Effector CD8-positive, alpha-beta T cell (primary cell): ENCODE results near the gene EIPR1.
"Not testable (repeated sequence)": the region's sequence is repeated elsewhere in the genome, so short reads cannot be mapped to it uniquely, and the experiment has no call there.

Experiments
- DNase-seq: peaks from one replicate; lab custom pipeline; 2025; lab: John Stamatoyannopoulos, UW

The EIPR1 gene

GRCh38 chr2:3211256-3212060, 166.2 kb downstream of the EIPR1 start:
- no peak for DNase-seq

GRCh38 chr2:3210257-3210656, 167.4 kb downstream of the EIPR1 start:
- no peak for DNase-seq

DNA sequence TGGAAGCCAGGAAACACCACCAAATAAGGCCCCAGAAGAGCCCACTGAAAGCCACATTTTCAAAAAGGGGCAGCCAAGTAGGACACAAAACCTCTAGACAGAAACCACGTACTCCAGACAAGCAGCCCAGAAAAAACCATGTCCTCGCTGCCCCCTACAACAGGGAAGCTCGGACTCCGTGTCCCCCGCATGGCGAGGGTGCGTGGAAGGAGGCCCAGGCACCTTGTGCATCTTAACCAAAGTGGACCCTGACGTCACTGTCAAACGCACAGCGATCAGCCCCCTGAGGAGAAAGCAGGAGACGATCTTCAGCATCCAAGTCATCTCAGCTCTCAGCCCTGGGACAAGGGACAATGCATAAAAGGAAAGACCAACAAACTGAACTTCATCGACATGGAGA, 168.4 kb downstream of the EIPR1 start:
- DNase-seq = no peak

GRCh38 chr2:3208591-3208990, 169.0 kb downstream of the EIPR1 start:
- DNase-seq = no peak

GRCh38 chr2:3208179-3208578, 169.4 kb downstream of the EIPR1 start:
- DNase-seq = no peak

- no peak for DNase-seq
These were observed 170.5 kb downstream of the EIPR1 start for GRCh38 chr2:3207091-3207491.

DNA sequence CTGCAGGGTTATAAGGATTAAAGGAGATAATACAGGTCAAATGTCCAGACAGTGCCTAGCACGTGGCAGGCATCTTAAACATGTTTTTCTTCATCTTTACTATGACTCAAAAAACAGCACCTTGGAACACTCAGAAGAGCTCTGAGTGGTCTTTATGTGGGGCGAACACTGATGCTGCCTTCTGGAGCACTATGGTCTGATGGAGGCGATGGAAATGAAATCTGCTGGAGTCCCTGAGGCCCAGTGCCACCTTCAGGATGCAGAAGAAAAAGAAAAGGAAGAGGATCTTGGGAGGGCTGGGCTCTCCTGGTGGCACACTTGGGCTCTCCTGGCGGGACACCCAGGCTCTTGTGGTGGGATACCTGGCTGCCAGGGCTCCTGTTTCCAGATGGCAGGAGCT, 171.8 kb downstream of the EIPR1 start:
- DNase-seq = no peak

GRCh38 chr2:3204031-3204821, 173.4 kb downstream of the EIPR1 start:
- no peak for DNase-seq

GRCh38 chr2:3203497-3204019, 174.1 kb downstream of the EIPR1 start:
- DNase-seq = no peak

GRCh38 chr2:3202926-3203325, 174.7 kb downstream of the EIPR1 start:
- no peak for DNase-seq

- no peak for DNase-seq
These were observed 176.3 kb downstream of the EIPR1 start for GRCh38 chr2:3201281-3201680.

DNA sequence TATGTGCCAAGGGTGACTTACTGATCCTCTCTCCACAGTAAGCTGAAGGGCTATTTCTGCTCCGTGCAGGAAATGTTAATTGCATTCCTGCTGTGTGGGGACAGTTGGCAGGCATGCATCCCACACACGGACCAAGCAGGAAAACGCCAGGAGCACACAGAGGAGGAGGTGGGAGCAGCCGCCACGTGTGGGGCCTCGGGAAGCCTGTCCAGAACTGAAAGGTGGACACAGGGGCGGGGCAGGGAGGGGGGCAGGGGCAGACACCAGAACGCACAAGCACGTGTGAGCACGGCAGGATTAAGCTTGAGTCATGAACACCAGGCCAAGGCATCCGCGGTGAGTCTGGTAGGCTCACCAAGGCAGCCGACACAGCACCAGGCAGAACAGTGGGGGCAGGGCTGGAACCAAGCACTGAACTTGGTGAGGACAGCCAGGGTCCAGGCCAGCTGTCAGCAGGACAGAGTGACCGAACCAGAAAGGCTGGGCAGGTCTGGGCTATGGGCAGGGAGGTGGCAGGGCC, 177.1 kb downstream of the EIPR1 start:
- no peak for DNase-seq

GRCh38 chr2:3199627-3200345, 177.8 kb downstream of the EIPR1 start:
- DNase-seq = no peak

DNA sequence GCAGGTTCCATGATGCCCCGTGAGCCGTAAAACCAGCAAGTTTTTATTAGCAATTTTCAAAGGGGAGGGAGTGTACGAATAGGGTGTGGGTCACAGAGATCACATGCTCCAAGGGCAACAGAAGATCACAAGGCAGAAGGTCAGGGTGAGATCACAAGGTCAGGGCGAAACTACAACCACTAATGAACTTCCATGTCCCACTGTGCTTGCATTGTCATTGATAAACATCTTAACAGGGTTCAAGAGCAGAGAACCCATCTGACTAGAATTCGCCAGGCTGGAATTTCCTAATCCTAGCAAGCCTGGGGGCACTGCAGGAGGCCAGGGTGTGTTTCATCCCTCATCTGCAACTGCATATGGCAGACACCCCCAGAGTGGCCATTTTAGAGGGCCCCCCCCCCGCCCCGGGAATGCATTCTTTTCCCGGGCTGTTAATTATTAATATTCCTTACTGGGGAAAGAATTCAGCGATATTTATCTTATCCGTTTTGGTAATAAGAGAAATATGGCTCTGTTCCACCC, 178.9 kb downstream of the EIPR1 start:
- not testable (repeated sequence) for DNase-seq

DNA sequence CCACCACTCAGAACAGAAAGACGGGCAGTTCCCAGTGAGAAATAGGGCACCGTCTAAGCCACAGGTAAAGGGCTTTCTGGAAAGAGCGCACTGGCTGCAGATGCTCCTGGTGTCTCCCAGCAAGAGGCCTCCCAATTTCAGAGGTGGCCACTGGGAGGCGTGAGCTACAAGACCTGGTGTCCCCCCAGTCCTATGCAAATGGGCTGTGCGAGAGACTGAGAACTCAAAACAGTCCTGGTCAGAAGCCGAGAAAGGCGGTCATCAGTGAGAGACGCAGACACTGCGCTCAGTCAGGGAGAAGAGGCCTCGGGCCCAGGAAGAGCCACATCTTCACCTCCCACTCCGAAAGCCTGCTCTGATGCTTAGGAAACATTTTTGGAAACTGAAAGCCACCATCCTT, 179.5 kb downstream of the EIPR1 start:
- DNase-seq = no peak

- DNase-seq = no peak
These were observed 180.3 kb downstream of the EIPR1 start for GRCh38 chr2:3197308-3197707.

- no peak for DNase-seq
These were observed 180.9 kb downstream of the EIPR1 start for GRCh38 chr2:3196716-3197115.

DNA sequence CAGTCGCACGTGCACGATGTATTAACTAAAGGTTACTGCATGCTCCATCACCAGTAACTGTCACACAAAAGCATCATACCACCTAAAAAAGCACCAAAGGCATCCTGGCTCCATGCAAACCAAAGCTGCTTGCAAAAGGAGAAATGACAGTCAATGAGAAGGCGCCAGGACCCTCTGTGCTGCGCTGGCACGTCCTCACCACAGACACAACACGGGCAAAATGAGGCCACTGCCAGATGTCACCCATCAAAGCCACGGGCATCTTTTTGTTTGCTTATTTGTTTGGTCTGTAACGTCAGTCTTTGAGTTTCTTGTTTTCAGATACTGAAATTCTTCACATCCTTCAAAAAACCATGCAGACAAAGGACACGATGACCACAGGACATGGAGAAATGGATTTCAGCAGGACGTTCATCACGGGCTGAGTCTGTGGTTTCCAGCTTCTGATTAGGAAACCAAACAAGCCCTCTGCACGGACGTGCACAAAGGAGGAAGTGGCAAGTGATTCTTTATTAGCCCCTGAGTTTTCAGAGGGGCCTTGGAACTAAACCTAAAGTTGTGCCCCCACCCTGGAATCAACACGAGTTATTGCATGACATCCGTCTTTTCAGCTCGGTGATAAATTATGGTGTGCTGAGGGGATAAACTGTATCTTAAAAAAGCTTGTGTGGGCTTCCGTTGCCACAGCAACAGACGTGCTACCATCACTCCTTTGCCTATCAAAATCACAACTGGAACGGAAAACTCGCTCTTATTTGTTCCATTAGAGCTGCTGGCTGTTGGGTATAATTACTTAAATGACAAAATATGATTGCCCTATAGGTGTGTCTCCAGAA, 181.8 kb downstream of the EIPR1 start:
- no peak for DNase-seq

DNA sequence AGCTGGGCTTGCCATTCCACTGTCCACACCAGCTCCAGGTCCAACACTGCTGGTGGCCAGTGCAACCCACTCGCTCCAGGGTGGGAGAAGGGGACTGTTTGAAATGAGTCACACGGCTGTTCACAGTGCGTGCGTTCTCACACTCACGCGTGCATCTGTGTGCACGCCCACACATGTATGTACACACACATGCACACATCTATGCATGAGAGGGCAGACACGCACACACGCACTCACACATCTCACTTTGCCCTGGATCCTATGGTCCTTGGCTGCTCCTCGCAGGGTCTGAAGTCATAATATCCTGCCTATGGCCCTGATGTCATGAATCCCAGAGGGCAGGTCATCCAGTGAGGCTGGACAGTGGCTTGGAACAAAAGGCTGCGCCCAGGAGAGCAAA, 182.8 kb downstream of the EIPR1 start:
- DNase-seq = no peak

- DNase-seq = no peak
These were observed 183.9 kb downstream of the EIPR1 start for GRCh38 chr2:3193443-3194330.
